H1 (cell line): ENCODE data around the gene RXRA. TPM values are rescaled to one million over a fixed set of nuclear protein-coding genes. Genes with fewer than 3 reads are reported as not detected.

Experiments
- CTCF ChIA-PET: fragments of 300-600 bp; sonication (Branson Sonifier 250); formaldehyde crosslinking; loops from one replicate; lab custom pipeline; 2021; ENCODE audit not compliant: partially characterized antibody; lab: Charles Lee
- POLR2A ChIA-PET: fragments of 300-600 bp; sonication (Branson Sonifier 250); formaldehyde crosslinking; loops from one replicate; lab custom pipeline; 2021; ENCODE audit warnings: inconsistent platforms; ENCODE audit not compliant: partially characterized antibody; lab: Charles Lee
- DNase-seq, 2 experiments: peaks; one replicate each; pipeline versions ENCODE4 v3.0.0 to v3.0.0-alpha.2; 2010 to 2022; ENCODE audit warnings: low spot score in 2 of 2, low read depth in 1 of 2, mixed read lengths in 1 of 2
- FAIRE-seq: peaks from 2 replicates; lab custom pipeline; 2011; peaks lifted over from hg19 to GRCh38; lab: Jason Lieb, UNC
- H2AFZ ChIP-seq: 2 replicates; pipeline ENCODE4 v1.8.1; 2012; ENCODE audit warnings: low read length, inconsistent platforms
- H2AK5ac ChIP-seq: 2 replicates; pipeline ENCODE4 v1.6.1; 2013; ENCODE audit warnings: low read depth, low read length
- H2BK120ac ChIP-seq: replicated peaks from 2 replicates; pipeline ENCODE3; 2013; ENCODE audit warnings: low read depth, low read length, inconsistent platforms
- H2BK12ac ChIP-seq: 2 replicates; pipeline ENCODE4 v1.6.1; 2013; ENCODE audit warnings: low read depth, low read length
- H2BK15ac ChIP-seq: 2 replicates; pipeline ENCODE4 v1.6.1; 2013; ENCODE audit warnings: low read length
- H2BK20ac ChIP-seq: 2 replicates; pipeline ENCODE4 v1.6.1; 2013; ENCODE audit warnings: low read length
- H2BK5ac ChIP-seq: 2 replicates; pipeline ENCODE4 v1.6.1; 2013; ENCODE audit warnings: low read depth, low read length
- H3K14ac ChIP-seq: 2 replicates; pipeline ENCODE4 v1.6.1; 2013; ENCODE audit warnings: inconsistent platforms; ENCODE audit not compliant: insufficient read length
- H3K18ac ChIP-seq: 2 replicates; pipeline ENCODE4 v1.6.1; 2013; ENCODE audit warnings: low read length; ENCODE audit errors: extremely low read depth
- H3K23ac ChIP-seq: 2 replicates; pipeline ENCODE4 v1.6.1; 2013; ENCODE audit warnings: inconsistent platforms; ENCODE audit not compliant: insufficient read length
- H3K23me2 ChIP-seq: 2 replicates; pipeline ENCODE4 v1.6.1; 2013; ENCODE audit warnings: low read depth, low read length
- H3K27ac ChIP-seq: 2 replicates; pipeline ENCODE4 v1.6.1; 2011; ENCODE audit warnings: low read depth, low read length, inconsistent platforms
- H3K27me3 ChIP-seq, 4 experiments: replicated peaks in 1 of 4; 1 replicate in 1 of 4; 2 replicates in 3 of 4; pipeline versions ENCODE4 v1.6.1 to v1.8.1; 2011 to 2013; ENCODE audit warnings: low read length in 3 of 4, mild to moderate bottlenecking in 3 of 4, inconsistent platforms in 2 of 4, mixed read lengths in 2 of 4, moderate library complexity in 1 of 4; ENCODE audit not compliant: control insufficient read depth in 3 of 4, insufficient read depth in 3 of 4; ENCODE audit errors: extremely low read depth in 1 of 4
- H3K36me3 ChIP-seq, 4 experiments: 2 replicates each; pipeline versions ENCODE4 v1.6.1 to v1.8.1; 2011 to 2013; ENCODE audit warnings: mild to moderate bottlenecking in 4 of 4, low read length in 3 of 4, moderate library complexity in 2 of 4, control low read depth in 1 of 4, inconsistent platforms in 1 of 4; ENCODE audit not compliant: insufficient read depth in 4 of 4, control insufficient read depth in 2 of 4
- H3K4ac ChIP-seq: replicated peaks from 2 replicates; pipeline ENCODE3; 2013; ENCODE audit warnings: low read length, low read depth, mixed read lengths, inconsistent platforms; ENCODE audit not compliant: insufficient read length
- H3K4me1 ChIP-seq, 4 experiments: replicated peaks in 1 of 4; 1 replicate in 1 of 4; 2 replicates in 3 of 4; pipeline versions ENCODE4 v1.6.1 to v1.8.1; 2011 to 2013; ENCODE audit warnings: low read length in 3 of 4, inconsistent platforms in 2 of 4, mixed read lengths in 1 of 4; ENCODE audit not compliant: insufficient read depth in 4 of 4, control insufficient read depth in 3 of 4
- H3K4me2 ChIP-seq, 2 experiments: 2 replicates each; pipeline versions ENCODE4 v1.6.1 to v1.8.1; 2011 to 2013; ENCODE audit warnings: low read depth in 2 of 2, low read length in 2 of 2, control low read depth in 1 of 2, inconsistent platforms in 1 of 2, mild to moderate bottlenecking in 1 of 2; ENCODE audit not compliant: insufficient read depth in 1 of 2
- H3K4me3 ChIP-seq, 4 experiments: fragments of 200-600, 300-600 bp in 1 of 4; sonication (generic), shearing (Covaris generic), sonication (Bioruptor Twin) in 1 of 4; 2 replicates each; pipeline versions ENCODE4 v1.5.1 to v1.8.1; 2011 to 2016; ENCODE audit warnings: low read length in 4 of 4, low read depth in 3 of 4, control low read depth in 2 of 4, inconsistent platforms in 2 of 4, mild to moderate bottlenecking in 2 of 4, mixed read lengths in 1 of 4, moderate library complexity in 1 of 4; ENCODE audit not compliant: insufficient read depth in 2 of 4; ENCODE audit errors: extremely low read depth in 1 of 4
- H3K56ac ChIP-seq: replicated peaks from 2 replicates; pipeline ENCODE3; 2013; ENCODE audit warnings: low read depth, mild to moderate bottlenecking, mixed read lengths, low read length, inconsistent platforms; ENCODE audit not compliant: insufficient read length
- H3K79me1 ChIP-seq: 2 replicates; pipeline ENCODE4 v1.6.1; 2013; ENCODE audit warnings: low read depth, low read length, control low read depth
- H3K79me2 ChIP-seq, 2 experiments: 2 replicates each; pipeline versions ENCODE4 v1.6.1 to v1.8.1; 2012 to 2013; ENCODE audit warnings: low read length in 2 of 2, mild to moderate bottlenecking in 2 of 2, inconsistent platforms in 1 of 2; ENCODE audit not compliant: insufficient read depth in 2 of 2, control insufficient read depth in 1 of 2
- H3K9ac ChIP-seq, 4 experiments: replicated peaks in 1 of 4; 1 replicate in 1 of 4; 2 replicates in 3 of 4; pipeline versions ENCODE4 v1.6.1 to v1.8.1; 2011 to 2013; ENCODE audit warnings: low read depth in 3 of 4, low read length in 3 of 4, control low read depth in 2 of 4, mild to moderate bottlenecking in 2 of 4, moderate library complexity in 2 of 4, inconsistent platforms in 1 of 4; ENCODE audit errors: extremely low read depth in 1 of 4
- H3K9me3 ChIP-seq, 2 experiments: 2 replicates each; pipeline versions ENCODE4 v1.6.1 to v1.8.1; 2012 to 2013; ENCODE audit warnings: mild to moderate bottlenecking in 2 of 2, moderate library complexity in 2 of 2, control low read depth in 1 of 2, inconsistent platforms in 1 of 2, low read depth in 1 of 2, low read length in 1 of 2, mixed read lengths in 1 of 2; ENCODE audit not compliant: insufficient read depth in 2 of 2
- H4K20me1 ChIP-seq, 2 experiments: replicated peaks in 1 of 2; 2 replicates each; pipeline versions ENCODE3 to v1.8.1; 2011 to 2013; ENCODE audit warnings: inconsistent platforms in 2 of 2, low read length in 2 of 2, mild to moderate bottlenecking in 1 of 2; ENCODE audit not compliant: insufficient read depth in 2 of 2, control insufficient read depth in 1 of 2
- H4K5ac ChIP-seq: 2 replicates; pipeline ENCODE4 v1.6.1; 2013; ENCODE audit warnings: low read length, low read depth, mixed read lengths, inconsistent platforms; ENCODE audit not compliant: insufficient read length
- H4K8ac ChIP-seq: 2 replicates; pipeline ENCODE4 v1.8.0; 2013; ENCODE audit warnings: mild to moderate bottlenecking, moderate library complexity, low read length, inconsistent platforms; ENCODE audit not compliant: insufficient read depth; ENCODE audit errors: extremely low read depth
- H4K91ac ChIP-seq: replicated peaks from 2 replicates; pipeline ENCODE3; 2013; ENCODE audit warnings: low read length, mixed read lengths, inconsistent platforms; ENCODE audit not compliant: insufficient read length
- JUN ChIP-seq: IDR thresholded peaks from 2 replicates; pipeline ENCODE4 v1.6.1; 2011; ENCODE audit warnings: low read depth, mild to moderate bottlenecking, improper control_type of control experiment, low read length
- NANOG ChIP-seq: IDR thresholded peaks from 2 replicates; pipeline ENCODE4 v1.6.1; 2011; ENCODE audit warnings: low read length, low read depth, mild to moderate bottlenecking, inconsistent platforms; ENCODE audit not compliant: insufficient read depth, poor library complexity, severe bottlenecking
- WGBS, 2 experiments: shearing (Covaris generic) in 1 of 2; methylation state at CpG; one replicate each; pipeline versions ENCODE4 v1.1.6 to v1.1.7; 2013 to 2015; ENCODE audit warnings: low lambda C conversion rate in 2 of 2, mixed read lengths in 2 of 2, inconsistent platforms in 1 of 2, low coverage in 1 of 2, missing lambda C conversion rate in 1 of 2; ENCODE audit not compliant: insufficient replicate concordance in 2 of 2, insufficient coverage in 1 of 2, insufficient read length in 1 of 2; ENCODE audit errors: extremely low coverage in 1 of 2, missing lambda C conversion rate in 1 of 2; 5-methylcytosine and 5-hydroxymethylcytosine counted together
- polyA plus RNA-seq, 7 experiments: library from polyadenylated mRNA; depleted of rRNA in 3 of 7; stranded (reverse) in 5 of 7; unstranded in 2 of 7; fragments of >200 nt in 5 of 7; fragments of 200-250 nt in 2 of 7; gene quantifications; 1 replicate in 5 of 7; 2 replicates in 1 of 7; 4 replicates in 1 of 7; pipeline versions ENCODE4 v1.2.1 to v1.2.3, GENCODE V29; 2011 to 2013; ENCODE audit warnings: missing spikeins in 2 of 7, mixed read lengths in 2 of 7
- total RNA-seq: library from RNA; stranded (reverse); fragmentation: NEBNext Ultra II Directional; extraction: Animal tissue kit (Norgen Biotek cat#: 25700); gene quantifications from 2 replicates; pipeline ENCODE4 v1.2.1, GENCODE V29; 2021

Gene RXRA
- total and polyA plus RNA-seq, 2 of the 8 experiments (the other 6 are each of a cell fraction or from before 2014, with no cell fraction given) = 9.8 to 29.4 TPM

- no peak overlapping the region for H3K4me3 ChIP-seq
- WGBS, 2 experiments = 89% methylated on average over 9 of the region's 12 CpGs; no CpG with 5 or more reads in 1 of the 2 experiments
- H3K4ac ChIP-seq = no peak overlapping the region
- H3K9me3 ChIP-seq = no peaks in the 10 kb centered on the region; a peak in 1 of 4 replicates
- no peaks in the 10 kb centered on the region for H3K36me3 ChIP-seq
- H2AK5ac ChIP-seq = no peak overlapping the region
- no peak overlapping the region for H3K9ac ChIP-seq
- H3K4me2 ChIP-seq = no peak overlapping the region
- no peak overlapping the region for H4K8ac ChIP-seq
- CTCF ChIA-PET = interaction anchor here (0.7 to 4.1 kb wide), 5 partner anchors 7 to 286 kb away, joined by 3 to 16 read pairs (median 3); no protein-coding TSS in a partner anchor
- TF ChIP-seq JUN (no peak), NANOG (no peak)
- TF ChIP-seq, all 59 proteins: peak for 0
- Histone ChIP-seq H3K56ac (no peak overlapping the region), H4K20me1 (no peaks in the 10 kb centered on the region), H4K5ac (no peak overlapping the region), H3K4me1 (no peaks in the 10 kb centered on the region), H3K79me1 (no peaks in the 10 kb centered on the region), H4K91ac (no peak overlapping the region), H2BK5ac (no peak overlapping the region), H2AFZ (no peak overlapping the region), H3K23ac (no peak overlapping the region), H3K27me3 (no peaks in the 10 kb centered on the region), H3K18ac (no peak overlapping the region), H3K27ac (no peak overlapping the region), H2BK15ac (no peak overlapping the region), H3K14ac (no peak overlapping the region), H3K23me2 (peaks cover 3% of the 10 kb centered on the region; the same call in 1 of the 2 replicates), H2BK20ac (no peak overlapping the region), H2BK120ac (no peak overlapping the region), H3K79me2 (no peaks in the 10 kb centered on the region), H2BK12ac (no peak overlapping the region)
- FAIRE-seq (no peak), DNase-seq (no peak)
- POLR2A ChIA-PET = no interaction called here
Measured at GRCh38 chr9:134456756-134457305, 130.6 kb downstream of the RXRA start.
